Gastrocnemius medialis (tissue), 4 donors: ENCODE measurements around the gene SRP14. TPM values are rescaled to one million over a fixed set of nuclear protein-coding genes. Genes with fewer than 3 reads are reported as not detected.
A peak's percentile ranks its signal among the peaks of the same experiment; 100 is the strongest.

Source experiments
- ATAC-seq, 2 donors: fragments of 150-250 bp; one replicate each; pipeline ENCODE4 v1.9.1; 2016
- DNase-seq, 2 donors: peaks; one replicate each; pipeline ENCODE4 v3.0.0-alpha.2; 2019
- H3K27ac ChIP-seq, 4 donors: fragments of 200-600 bp; sonication (generic); 1 replicate in 1 of 4; 2 replicates in 3 of 4; pipeline ENCODE4 v1.5.1; 2016 to 2018; ENCODE audit warnings: mild to moderate bottlenecking in 2 of 4, moderate library complexity in 1 of 4
- H3K27me3 ChIP-seq, 3 donors: fragments of 200-600 bp; sonication (generic) in 2 of 3; 1 replicate in 1 of 3; 2 replicates in 2 of 3; pipeline versions ENCODE4 v1.5.1 to v1.6.0; 2016 to 2019; ENCODE audit warnings: mild to moderate bottlenecking in 1 of 3, moderate library complexity in 1 of 3
- H3K36me3 ChIP-seq, 2 donors: fragments of 200-600 bp; sonication (generic) in 1 of 2; one replicate each; pipeline ENCODE4 v1.5.1; 2017 to 2018
- H3K4me1 ChIP-seq, 2 donors: fragments of 200-600 bp; sonication (generic) in 1 of 2; one replicate each; pipeline ENCODE4 v1.5.1; 2016 to 2017; ENCODE audit warnings: mild to moderate bottlenecking in 2 of 2
- H3K4me3 ChIP-seq, 4 donors: fragments of 200-600 bp; sonication (generic) in 3 of 4; 1 replicate in 1 of 4; 2 replicates in 3 of 4; pipeline ENCODE4 v1.5.1; 2016 to 2019; ENCODE audit warnings: mild to moderate bottlenecking in 2 of 4
- H3K9me3 ChIP-seq, 3 donors: fragments of 200-600 bp; sonication (generic) in 2 of 3; 1 replicate in 1 of 3; 2 replicates in 2 of 3; pipeline ENCODE4 v1.5.1; 2016 to 2019
- CTCF ChIP-seq, 5 experiments: fragments of 450-650 bp in 3 of 5; fragments of 200-600 bp in 2 of 5; sonication (generic) in 2 of 5; IDR thresholded peaks in 4 of 5; conservative IDR thresholded peaks in 1 of 5; 1 replicate in 4 of 5; 2 replicates in 1 of 5; pipeline ENCODE4 v1.5.1; 2016 to 2019; ENCODE audit warnings: antibody characterized with exemption in 5 of 5, mild to moderate bottlenecking in 3 of 5, moderate library complexity in 3 of 5
- POLR2A ChIP-seq, 2 donors: fragments of 450-650 bp; IDR thresholded peaks; one replicate each; pipeline ENCODE4 v1.6.1; 2017; ENCODE audit warnings: antibody characterized with exemption in 2 of 2, mild to moderate bottlenecking in 2 of 2, moderate library complexity in 2 of 2
- in situ Hi-C, 4 donors: fragments of 200-750 bp; cut with MboI; loops; one replicate each; pipeline versions ENCODE4 v1.15.0 to v1.8.0; 2017; ENCODE audit warnings: low sequenced_read_pairs in 4 of 4
- intact Hi-C: fragments of 100-400 bp; cut with DNase I; formaldehyde crosslinking; loops from one replicate; pipeline ENCODE4 v1.15.1; 2023; ENCODE audit warnings: low total_unique reads
- total RNA-seq, 4 donors: library from RNA; depleted of rRNA; stranded (reverse); fragments of >200 nt; gene quantifications; one replicate each; pipeline versions ENCODE4 v1.1.0 to v1.2.3, GENCODE V29; 2016

SRP14 gene
- total RNA-seq, 4 donors from 2014 or later, result 180 to 244 (median 208) TPM

GRCh38 chr15:40043927-40044716 is 5.1 kb upstream of the SRP14 start:
- no peak overlapping the region for H3K4me3 ChIP-seq
- H3K4me1 ChIP-seq, result peaks cover 17 to 35% of the 10 kb centered on the region in 2 donors
- DNase-seq (no peak), ATAC-seq (no peak)
- H3K9me3 ChIP-seq, result no peaks in the 10 kb centered on the region
- H3K27me3 ChIP-seq, result no peaks in the 10 kb centered on the region
- intact Hi-C loops, result loop anchor here (2.0 to 10.0 kb wide), 4 partner anchors 117 to 361 kb away; partner anchors contain the start of genes BUB1B, FSIP1 and IVD
- no peaks in the 10 kb centered on the region for H3K36me3 ChIP-seq
- H3K27ac ChIP-seq, result peak overlapping the region in 1 of 4 donors; percentile 60
- TF ChIP-seq POLR2A (IDR thresholded peaks at IDR 0.05), result no peak
- no peak for TF ChIP-seq CTCF (IDR thresholded peaks at IDR 0.05 in 4 of 5, conservative IDR thresholded peaks at IDR 0.05 in 1 of 5)
- in situ Hi-C loops, result loop anchor here in 3 of 4 donors (5.0 to 25.0 kb wide), 6 partner anchors 61 to 368 kb away; partner anchors contain the start of genes BUB1B (in 2 of the 3), BMF (in 1 of the 3) and IVD (in 1 of the 3)

- H3K4me1 ChIP-seq, result peaks cover 20 to 39% of the 10 kb centered on the region in 2 donors
- in situ Hi-C loops, result loop anchor here in 3 of 4 donors (5.0 to 25.0 kb wide), 6 partner anchors 62 to 369 kb away; partner anchors contain the start of genes BUB1B (in 2 of the 3), BMF (in 1 of the 3) and IVD (in 1 of the 3)
- no peak for TF ChIP-seq POLR2A (IDR thresholded peaks at IDR 0.05)
- no peak for TF ChIP-seq CTCF (IDR thresholded peaks at IDR 0.05 in 4 of 5, conservative IDR thresholded peaks at IDR 0.05 in 1 of 5)
Measured at GRCh38 chr15:40042791-40043320, 3.9 kb upstream of the SRP14 start.

GRCh38 chr15:40040770-40041169 is 1.8 kb upstream of the SRP14 start:
- in situ Hi-C loops (loop anchor here in 3 of 4 donors (5.0 to 25.0 kb wide), 6 partner anchors 64 to 372 kb away; partner anchors contain the start of genes BUB1B (in 2 of the 3), BMF (in 1 of the 3) and IVD (in 1 of the 3)), intact Hi-C loops (loop anchor here (10.0 kb wide), 2 partner anchors 256 to 364 kb away; partner anchors contain the start of genes FSIP1 and IVD)
- DNase-seq (no peak), ATAC-seq (no peak)
- Histone ChIP-seq H3K27me3 (no peaks in the 10 kb centered on the region), H3K4me3 (no peak overlapping the region), H3K4me1 (peaks cover 34% of the 10 kb centered on the region in 2 donors), H3K27ac (peak overlapping the region in 3 of 4 donors; percentile 90 to 94 (median 90)), H3K9me3 (no peaks in the 10 kb centered on the region), H3K36me3 (peaks cover 0 to 14% of the 10 kb centered on the region in 2 donors)
- TF ChIP-seq POLR2A (IDR thresholded peaks at IDR 0.05) (no peak), CTCF (IDR thresholded peaks at IDR 0.05 in 4 of 5, conservative IDR thresholded peaks at IDR 0.05 in 1 of 5) (no peak)

More at GRCh38 chr15:40042791-40043320, 3.9 kb upstream of the SRP14 start:
- H3K27ac ChIP-seq, result no peak overlapping the region
- no peaks in the 10 kb centered on the region for H3K27me3 ChIP-seq
- DNase-seq, result no peak
- no peaks in the 10 kb centered on the region for H3K36me3 ChIP-seq
- no peak overlapping the region for H3K4me3 ChIP-seq
- H3K9me3 ChIP-seq, result no peaks in the 10 kb centered on the region
- no peak for ATAC-seq
- intact Hi-C loops, result loop anchor here (10.0 kb wide), 2 partner anchors 258 to 362 kb away; partner anchors contain the start of genes FSIP1 and IVD

GRCh38 chr15:40040293-40040635 is 1.3 kb upstream of the SRP14 start:
- Histone ChIP-seq H3K4me1 (peaks cover 31 to 33% of the 10 kb centered on the region in 2 donors), H3K27ac (peak overlapping the region in 3 of 4 donors; percentile 90 to 94 (median 90)), H3K4me3 (peak overlapping the region in 1 of 4 donors; percentile 88), H3K36me3 (peaks cover 0 to 19% of the 10 kb centered on the region in 2 donors), H3K9me3 (no peaks in the 10 kb centered on the region), H3K27me3 (no peaks in the 10 kb centered on the region)
- ATAC-seq (no peak), DNase-seq (no peak)
- in situ Hi-C loops, result loop anchor here in 3 of 4 donors (5.0 to 25.0 kb wide), 6 partner anchors 65 to 372 kb away; partner anchors contain the start of genes BUB1B (in 2 of the 3), BMF (in 1 of the 3) and IVD (in 1 of the 3)
- intact Hi-C loops, result loop anchor here (10.0 kb wide), 2 partner anchors 255 to 365 kb away; partner anchors contain the start of genes FSIP1 and IVD
- TF ChIP-seq CTCF (IDR thresholded peaks at IDR 0.05 in 4 of 5, conservative IDR thresholded peaks at IDR 0.05 in 1 of 5) (no peak), POLR2A (IDR thresholded peaks at IDR 0.05) (no peak)
